Right lobe of liver (tissue), 4 donors: ENCODE results near the gene S1PR3.

Experiments used
- POLR2A ChIP-seq: fragments of 450-650 bp; IDR thresholded peaks from one replicate; pipeline ENCODE4 v1.6.1; 2017; ENCODE audit warnings: antibody characterized with exemption, mild to moderate bottlenecking
- TF ChIP-seq, protein P1 (sequence below), 4 donors: fragments of 200-600 bp in 3 of 4; fragments of 450-650 bp in 1 of 4; IDR thresholded peaks; one replicate each; pipeline versions ENCODE4 v1.5.1 to v1.8.0; 2016 to 2022; ENCODE audit warnings: antibody characterized with exemption in 4 of 4, mild to moderate bottlenecking in 2 of 4
- donor health status: DM: no; HTN: no; CAD: no.
- donor health status: DM: no; HTN: no; CAD: no.
- donor health status: DM: no; HTN: yes; CAD: no.

DNA sequence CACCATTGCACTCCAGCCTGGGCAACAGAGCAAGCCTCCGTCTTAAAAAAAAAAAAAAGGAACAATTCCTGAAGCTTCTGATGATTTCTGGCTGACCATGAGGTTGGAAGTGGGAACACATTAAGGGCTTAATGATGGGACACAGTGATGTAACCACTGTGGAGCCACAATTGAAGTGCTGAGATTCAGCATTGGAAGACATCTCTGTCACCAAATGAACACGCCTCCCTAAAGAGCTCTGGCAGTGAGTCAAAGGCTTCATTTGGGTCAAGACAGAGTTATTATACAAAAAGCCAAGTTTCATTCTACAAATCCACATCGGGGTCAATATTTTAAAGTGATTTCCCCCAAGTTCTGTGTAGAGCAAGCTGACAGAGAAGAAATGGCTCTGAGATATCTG, 4.5 kb upstream of the S1PR3 start:
- TF ChIP-seq, protein P1, sequence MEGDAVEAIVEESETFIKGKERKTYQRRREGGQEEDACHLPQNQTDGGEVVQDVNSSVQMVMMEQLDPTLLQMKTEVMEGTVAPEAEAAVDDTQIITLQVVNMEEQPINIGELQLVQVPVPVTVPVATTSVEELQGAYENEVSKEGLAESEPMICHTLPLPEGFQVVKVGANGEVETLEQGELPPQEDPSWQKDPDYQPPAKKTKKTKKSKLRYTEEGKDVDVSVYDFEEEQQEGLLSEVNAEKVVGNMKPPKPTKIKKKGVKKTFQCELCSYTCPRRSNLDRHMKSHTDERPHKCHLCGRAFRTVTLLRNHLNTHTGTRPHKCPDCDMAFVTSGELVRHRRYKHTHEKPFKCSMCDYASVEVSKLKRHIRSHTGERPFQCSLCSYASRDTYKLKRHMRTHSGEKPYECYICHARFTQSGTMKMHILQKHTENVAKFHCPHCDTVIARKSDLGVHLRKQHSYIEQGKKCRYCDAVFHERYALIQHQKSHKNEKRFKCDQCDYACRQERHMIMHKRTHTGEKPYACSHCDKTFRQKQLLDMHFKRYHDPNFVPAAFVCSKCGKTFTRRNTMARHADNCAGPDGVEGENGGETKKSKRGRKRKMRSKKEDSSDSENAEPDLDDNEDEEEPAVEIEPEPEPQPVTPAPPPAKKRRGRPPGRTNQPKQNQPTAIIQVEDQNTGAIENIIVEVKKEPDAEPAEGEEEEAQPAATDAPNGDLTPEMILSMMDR (IDR thresholded peaks at IDR 0.05) = no peak
- TF ChIP-seq POLR2A = no peak
